HG02642 (cell line): ENCODE measurements around the gene RASGEF1C.
"Not testable (repeated sequence)": the region's sequence is repeated elsewhere in the genome, so short reads cannot be mapped to it uniquely, and the experiment has no call there.

Experiments
- ATAC-seq: cut with Tn5 transposase; IDR thresholded peaks from one replicate; pipeline ENCODE4 v1.9.1; 2021; ENCODE audit warnings: mild to moderate bottlenecking; ENCODE audit not compliant: unreplicated experiment, poor library complexity

The RASGEF1C gene

GRCh38 chr5:180212363-180213255 lies 3.6 kb upstream of the RASGEF1C start:
- ATAC-seq, result no peak

GRCh38 chr5:180211761-180212035 lies 2.7 kb upstream of the RASGEF1C start:
- ATAC-seq, result no peak

- ATAC-seq, result no peak
Observed at GRCh38 chr5:180210961-180211760, 2.1 kb upstream of the RASGEF1C start.

- not testable (repeated sequence) for ATAC-seq
Observed at GRCh38 chr5:180210077-180210476, 1.1 kb upstream of the RASGEF1C start.

- ATAC-seq, result peak; percentile 20
Observed at GRCh38 chr5:180208435-180209081, 453 bp downstream of the RASGEF1C start.

GRCh38 chr5:180208038-180208434 lies 975 bp downstream of the RASGEF1C start:
- no peak for ATAC-seq

GRCh38 chr5:180207593-180207992 lies 1.4 kb downstream of the RASGEF1C start:
- ATAC-seq, result no peak

GRCh38 chr5:180206993-180207392 lies 2.0 kb downstream of the RASGEF1C start:
- no peak for ATAC-seq

GRCh38 chr5:180205916-180206315 lies 3.1 kb downstream of the RASGEF1C start:
- ATAC-seq, result no peak

- no peak for ATAC-seq
Observed at GRCh38 chr5:180204276-180204819, 4.7 kb downstream of the RASGEF1C start.

- no peak for ATAC-seq
Observed at GRCh38 chr5:180202939-180203573, 6.0 kb downstream of the RASGEF1C start.

GRCh38 chr5:180201051-180201987 lies 7.7 kb downstream of the RASGEF1C start:
- no peak for ATAC-seq

GRCh38 chr5:180199390-180199789 lies 9.6 kb downstream of the RASGEF1C start:
- no peak for ATAC-seq

GRCh38 chr5:180198208-180198607 lies 10.8 kb downstream of the RASGEF1C start:
- no peak for ATAC-seq

- no peak for ATAC-seq
Observed at GRCh38 chr5:180197016-180197702, 11.9 kb downstream of the RASGEF1C start.

- ATAC-seq, result no peak
Observed at GRCh38 chr5:180194410-180195345, 14.3 kb downstream of the RASGEF1C start.

GRCh38 chr5:180193749-180194375 lies 15.1 kb downstream of the RASGEF1C start:
- ATAC-seq, result no peak
